ENCODE measurements around the gene KIR2DL1. TPM values are rescaled to one million over a fixed set of nuclear protein-coding genes. Genes with fewer than 3 reads are reported as not detected.
"Not testable (repeated sequence)": the region's sequence is repeated elsewhere in the genome, so short reads cannot be mapped to it uniquely, and the experiment has no call there.

The KIR2DL1 gene
- total RNA-seq, 1 experiment from 2014 or later: not detected

DNA sequence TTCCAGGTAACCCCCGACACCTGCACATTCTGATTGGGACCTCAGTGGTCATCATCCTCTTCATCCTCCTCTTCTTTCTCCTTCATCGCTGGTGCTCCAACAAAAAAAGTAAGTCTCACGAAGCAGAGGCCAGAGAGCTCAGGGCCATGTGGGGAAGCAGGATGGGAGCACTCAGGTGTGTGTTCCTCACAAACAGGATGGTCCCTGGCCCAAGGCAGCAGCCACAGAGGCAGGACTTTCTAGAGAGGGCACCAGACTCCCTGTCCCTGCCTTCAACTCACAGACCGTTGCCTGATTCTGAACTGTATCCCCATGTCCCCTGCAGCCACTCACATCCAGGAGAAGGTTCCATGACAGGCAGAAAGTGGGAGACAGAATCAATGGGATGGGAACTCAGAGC lies 13.3 kb downstream of the KIR2DL1 start:
- H3K27ac ChIP-seq; DNase-seq (ENCODE audit: low read depth in 1 of 2, low spot score in 2 of 2); H3K9me3 ChIP-seq (replicated peaks); H3K4me1 ChIP-seq (replicated peaks); H3K36me3 ChIP-seq; H3K4me3 ChIP-seq; H3K27me3 ChIP-seq (replicated peaks): not testable (repeated sequence)

- DNase-seq (ENCODE audit: low read depth in 1 of 2, low spot score in 2 of 2); H3K27ac ChIP-seq; H3K4me3 ChIP-seq; H3K27me3 ChIP-seq (replicated peaks); H3K9me3 ChIP-seq (replicated peaks); H3K36me3 ChIP-seq; H3K4me1 ChIP-seq (replicated peaks): not testable (repeated sequence)
Observed at GRCh38 chr19:54786091-54786723, 16.6 kb downstream of the KIR2DL1 start.

DNA sequence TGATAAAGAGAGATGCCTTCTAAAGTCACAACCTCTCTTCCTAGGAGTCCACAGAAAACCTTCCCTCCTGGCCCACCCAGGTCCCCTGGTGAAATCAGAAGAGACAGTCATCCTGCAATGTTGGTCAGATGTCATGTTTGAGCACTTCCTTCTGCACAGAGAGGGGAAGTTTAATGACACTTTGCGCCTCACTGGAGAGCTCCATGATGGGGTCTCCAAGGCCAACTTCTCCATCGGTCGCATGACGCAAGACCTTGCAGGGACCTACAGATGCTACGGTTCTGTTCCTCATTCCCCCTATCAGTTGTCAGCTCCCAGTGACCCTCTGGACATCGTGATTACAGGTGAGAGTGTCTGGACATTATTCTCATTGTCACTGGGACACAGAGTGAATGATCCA lies 18.6 kb downstream of the KIR2DL1 start:
- not testable (repeated sequence) for H3K4me1 ChIP-seq (replicated peaks); H3K9me3 ChIP-seq (replicated peaks); DNase-seq (ENCODE audit: low read depth in 1 of 2, low spot score in 2 of 2); H3K4me3 ChIP-seq; H3K36me3 ChIP-seq; H3K27ac ChIP-seq; H3K27me3 ChIP-seq (replicated peaks)

- Histone ChIP-seq H3K27me3 (replicated peaks) (peaks cover 14% of the 10 kb centered on the region), H3K9me3 (replicated peaks) (peaks cover 5% of the 10 kb centered on the region; the same call in 1 of the 2 replicates), H3K27ac (no peak overlapping the region), H3K36me3 (no peaks in the 10 kb centered on the region), H3K4me3 (no peak overlapping the region), H3K4me1 (replicated peaks) (no peaks in the 10 kb centered on the region)
- no peak for DNase-seq (ENCODE audit: low read depth in 1 of 2, low spot score in 2 of 2)
Observed at GRCh38 chr19:54790711-54791110, 21.1 kb downstream of the KIR2DL1 start.

DNA sequence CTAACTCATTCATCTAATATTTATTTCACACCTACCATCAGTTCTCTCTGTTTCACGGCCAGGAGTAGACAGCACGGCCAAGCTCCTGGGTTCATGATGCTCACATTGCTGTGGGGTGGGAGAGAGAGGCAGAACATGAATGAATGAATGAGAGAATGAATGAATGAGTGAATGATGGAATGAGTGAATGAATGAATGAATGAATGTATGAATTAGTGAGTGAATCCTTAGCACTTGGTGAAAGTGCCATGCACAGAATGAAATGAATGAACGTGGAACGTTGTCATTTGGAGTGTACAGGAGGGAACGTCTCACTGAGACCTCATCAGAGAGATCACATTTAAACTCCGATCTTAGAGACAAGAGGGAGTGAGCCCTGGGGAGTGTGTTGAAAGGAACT lies 21.9 kb downstream of the KIR2DL1 start:
- H3K27ac ChIP-seq: no peak overlapping the region
- H3K9me3 ChIP-seq (replicated peaks): peaks cover 5% of the 10 kb centered on the region; the same call in 1 of the 2 replicates
- no peaks in the 10 kb centered on the region for H3K36me3 ChIP-seq
- DNase-seq (ENCODE audit: low read depth in 1 of 2, low spot score in 2 of 2): no peak
- H3K4me3 ChIP-seq: no peak overlapping the region
- H3K27me3 ChIP-seq (replicated peaks): peaks cover 17% of the 10 kb centered on the region
- H3K4me1 ChIP-seq (replicated peaks): no peaks in the 10 kb centered on the region

GRCh38 chr19:54792814-54793213 lies 23.2 kb downstream of the KIR2DL1 start:
- Histone ChIP-seq H3K36me3 (no peaks in the 10 kb centered on the region), H3K4me1 (replicated peaks) (no peaks in the 10 kb centered on the region), H3K27ac (no peak overlapping the region), H3K27me3 (replicated peaks) (peaks cover 17% of the 10 kb centered on the region), H3K9me3 (replicated peaks) (peaks cover 5% of the 10 kb centered on the region; the same call in 1 of the 2 replicates), H3K4me3 (peak overlapping the region; percentile 18)
- DNase-seq (ENCODE audit: low read depth in 1 of 2, low spot score in 2 of 2): no peak

DNA sequence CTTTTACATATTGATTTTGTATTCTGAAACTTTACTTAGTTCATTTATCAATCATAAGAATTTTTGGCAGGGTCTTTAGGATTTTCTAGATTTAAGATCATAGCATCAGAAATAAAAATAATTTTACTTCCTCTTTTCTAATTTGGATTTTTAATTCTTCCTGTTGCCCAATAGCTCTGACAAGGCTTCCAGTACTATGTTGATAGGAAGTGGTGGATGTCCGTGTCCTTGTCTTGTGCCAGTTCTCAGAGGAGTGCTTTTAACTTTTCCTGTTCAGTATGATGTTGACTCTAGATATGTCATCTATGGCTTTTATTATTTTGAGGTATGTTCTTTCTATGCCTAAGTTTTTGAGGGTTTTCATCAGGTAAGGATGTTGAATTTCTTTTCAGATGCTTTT lies 26.2 kb downstream of the KIR2DL1 start:
- peaks cover 17% of the 10 kb centered on the region for H3K27me3 ChIP-seq (replicated peaks)
- H3K4me3 ChIP-seq: no peak overlapping the region
- no peak overlapping the region for H3K27ac ChIP-seq
- DNase-seq (ENCODE audit: low read depth in 1 of 2, low spot score in 2 of 2): no peak
- peaks cover 5% of the 10 kb centered on the region; the same call in 1 of the 2 replicates for H3K9me3 ChIP-seq (replicated peaks)
- H3K4me1 ChIP-seq (replicated peaks): no peaks in the 10 kb centered on the region
- no peaks in the 10 kb centered on the region for H3K36me3 ChIP-seq

- no peak for DNase-seq (ENCODE audit: low read depth in 1 of 2, low spot score in 2 of 2)
- H3K9me3 ChIP-seq (replicated peaks): no peaks in the 10 kb centered on the region
- no peak within 1 kb of the TSS for H3K27ac ChIP-seq
- H3K4me1 ChIP-seq (replicated peaks): no peaks in the 10 kb centered on the region
- no peaks in the 10 kb centered on the region for H3K36me3 ChIP-seq
- H3K27me3 ChIP-seq (replicated peaks): no peaks in the 10 kb centered on the region
- H3K4me3 ChIP-seq: no peak within 1 kb of the TSS
Observed at GRCh38 chr19:54803410-54803809, 33.8 kb downstream of the KIR2DL1 start, which contains the start of gene KIR2DL4. TSS of gene KIR2DL4 (plus strand) at chr19:54803610. CDS start at chr19:54803652, 42 bp downstream.

DNA sequence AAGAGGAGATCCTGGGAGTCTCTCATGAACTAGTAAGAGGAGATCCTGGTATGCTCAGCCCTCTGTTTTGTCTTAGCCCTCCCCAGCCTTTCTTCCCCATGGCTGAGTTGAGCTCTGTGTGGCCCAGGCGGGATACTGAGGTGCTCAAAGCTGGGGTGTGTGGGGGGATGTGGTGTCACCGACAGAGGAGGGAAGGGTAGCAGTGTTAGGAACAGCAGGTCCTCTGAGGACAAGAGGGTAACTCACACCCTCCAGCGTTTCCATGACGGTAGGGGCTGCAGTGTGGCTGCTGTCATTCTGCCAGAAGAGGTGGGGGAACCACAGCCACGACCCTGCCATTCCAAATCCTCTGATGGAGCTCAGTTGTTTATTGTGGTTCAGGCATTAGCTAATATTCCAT lies 34.5 kb downstream of the KIR2DL1 start:
- no peak for DNase-seq (ENCODE audit: low read depth in 1 of 2, low spot score in 2 of 2)
- Histone ChIP-seq H3K27me3 (replicated peaks) (no peaks in the 10 kb centered on the region), H3K36me3 (no peaks in the 10 kb centered on the region), H3K4me1 (replicated peaks) (no peaks in the 10 kb centered on the region), H3K27ac (no peak overlapping the region), H3K4me3 (no peak overlapping the region), H3K9me3 (replicated peaks) (no peaks in the 10 kb centered on the region)

DNA sequence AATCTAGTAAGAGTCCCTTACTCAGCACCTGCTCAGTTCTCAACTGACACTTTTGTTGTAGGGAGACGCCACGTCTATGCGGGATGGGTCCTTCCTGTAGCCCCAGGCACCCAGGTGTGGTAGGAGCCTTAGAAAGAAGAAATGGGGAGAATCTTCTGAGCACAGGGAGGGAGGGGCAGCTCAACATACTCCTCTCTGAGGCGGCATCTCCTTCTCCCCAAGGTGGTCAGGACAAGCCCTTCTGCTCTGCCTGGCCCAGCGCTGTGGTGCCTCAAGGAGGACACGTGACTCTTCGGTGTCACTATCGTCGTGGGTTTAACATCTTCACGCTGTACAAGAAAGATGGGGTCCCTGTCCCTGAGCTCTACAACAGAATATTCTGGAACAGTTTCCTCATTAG lies 35.0 kb downstream of the KIR2DL1 start:
- H3K9me3 ChIP-seq (replicated peaks): no peaks in the 10 kb centered on the region
- H3K4me1 ChIP-seq (replicated peaks): no peaks in the 10 kb centered on the region
- DNase-seq (ENCODE audit: low read depth in 1 of 2, low spot score in 2 of 2): no peak

GRCh38 chr19:54805665-54806515 lies 36.3 kb downstream of the KIR2DL1 start:
- no peaks in the 10 kb centered on the region for H3K36me3 ChIP-seq
- DNase-seq (ENCODE audit: low read depth in 1 of 2, low spot score in 2 of 2): no peak
- no peak overlapping the region for H3K27ac ChIP-seq
- no peaks in the 10 kb centered on the region for H3K4me1 ChIP-seq (replicated peaks)
- H3K4me3 ChIP-seq: no peak overlapping the region
- no peaks in the 10 kb centered on the region for H3K9me3 ChIP-seq (replicated peaks)
- no peaks in the 10 kb centered on the region for H3K27me3 ChIP-seq (replicated peaks)

More for the DNA sequence above, 35.0 kb downstream of the KIR2DL1 start:
- Histone ChIP-seq H3K27me3 (replicated peaks) (no peaks in the 10 kb centered on the region), H3K27ac (no peak overlapping the region), H3K36me3 (no peaks in the 10 kb centered on the region), H3K4me3 (no peak overlapping the region)

GRCh38 chr19:54806516-54806838 lies 36.9 kb downstream of the KIR2DL1 start:
- H3K36me3 ChIP-seq: no peaks in the 10 kb centered on the region
- no peak for DNase-seq (ENCODE audit: low read depth in 1 of 2, low spot score in 2 of 2)
- no peaks in the 10 kb centered on the region for H3K9me3 ChIP-seq (replicated peaks)
- H3K27me3 ChIP-seq (replicated peaks): no peaks in the 10 kb centered on the region
- H3K27ac ChIP-seq: no peak overlapping the region
- H3K4me3 ChIP-seq: no peak overlapping the region
- H3K4me1 ChIP-seq (replicated peaks): no peaks in the 10 kb centered on the region

DNA sequence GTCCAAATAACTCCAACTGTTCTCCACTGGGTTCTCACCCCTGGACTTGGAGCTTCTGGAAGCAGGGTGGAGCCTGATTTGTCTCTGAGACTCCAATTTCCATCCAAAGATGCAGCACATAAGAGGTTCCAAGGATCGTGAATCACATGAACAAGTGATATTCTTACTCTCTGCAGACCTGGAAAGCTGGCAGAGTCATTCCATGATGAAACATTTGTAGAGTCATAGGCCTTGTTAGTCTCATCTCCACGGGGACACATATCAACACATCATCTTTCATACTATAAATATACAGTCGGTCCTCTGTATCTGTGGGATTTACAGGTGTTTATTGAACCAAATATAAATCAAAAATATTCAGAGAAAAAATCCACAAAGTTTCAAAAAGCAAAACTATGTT lies 45.0 kb downstream of the KIR2DL1 start:
- not testable (repeated sequence) for H3K4me1 ChIP-seq (replicated peaks); DNase-seq (ENCODE audit: low read depth in 1 of 2, low spot score in 2 of 2); H3K4me3 ChIP-seq; H3K9me3 ChIP-seq (replicated peaks); H3K27ac ChIP-seq; H3K27me3 ChIP-seq (replicated peaks); H3K36me3 ChIP-seq

DNA sequence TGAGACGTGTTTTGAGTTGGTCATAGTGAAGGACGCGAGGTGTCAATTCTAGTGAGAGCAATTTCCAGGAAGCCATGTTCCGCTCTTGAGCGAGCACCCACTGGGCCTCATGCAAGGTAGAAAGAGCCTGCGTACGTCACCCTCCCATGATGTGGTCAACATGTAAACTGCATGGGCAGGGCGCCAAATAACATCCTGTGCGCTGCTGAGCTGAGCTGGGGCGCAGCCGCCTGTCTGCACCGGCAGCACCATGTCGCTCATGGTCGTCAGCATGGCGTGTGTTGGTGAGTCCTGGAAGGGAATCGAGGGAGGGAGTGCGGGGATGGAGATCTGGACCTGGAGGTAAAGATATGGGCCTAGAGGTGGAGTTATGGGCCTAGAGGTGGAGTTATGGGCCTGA lies 46.7 kb downstream of the KIR2DL1 start, which contains the start of gene KIR3DL1:
KIR3DL1 (plus strand) TSS at position 218 of the 400 bp plus-strand sequence.
- H3K9me3 ChIP-seq (replicated peaks); H3K36me3 ChIP-seq; H3K4me1 ChIP-seq (replicated peaks); H3K27ac ChIP-seq; H3K4me3 ChIP-seq; H3K27me3 ChIP-seq (replicated peaks); DNase-seq (ENCODE audit: low read depth in 1 of 2, low spot score in 2 of 2): not testable (repeated sequence)

Data from SJSA1 (cell line).